BLaER1 treated with 17β-estradiol and CSF1 and Interleukin-3, amounts not matched to agents 10 nM and 100 nM (cell line): ENCODE measurements around the gene CYP3A7.
"Not testable (repeated sequence)": the region's sequence is repeated elsewhere in the genome, so short reads cannot be mapped to it uniquely, and the experiment has no call there.

Experiments
- H3K27ac ChIP-seq, 11 experiments: shearing (Covaris generic); formaldehyde crosslinking; 2 replicates each; pipeline ENCODE4 v1.8.1; 2022
- H3K27me3 ChIP-seq, 11 experiments: shearing (Covaris generic); formaldehyde crosslinking; 2 replicates each; pipeline ENCODE4 v1.8.1; 2022
- H3K36me3 ChIP-seq, 11 experiments: shearing (Covaris generic); formaldehyde crosslinking; 2 replicates each; pipeline ENCODE4 v1.8.1; 2022
- H3K4me1 ChIP-seq, 10 experiments: shearing (Covaris generic); formaldehyde crosslinking; 2 replicates each; pipeline ENCODE4 v1.8.1; 2022
- H3K4me2 ChIP-seq, 11 experiments: shearing (Covaris generic); formaldehyde crosslinking; 2 replicates each; pipeline ENCODE4 v1.8.1; 2022
- H3K4me3 ChIP-seq, 10 experiments: shearing (Covaris generic); formaldehyde crosslinking; 2 replicates each; pipeline ENCODE4 v1.8.1; 2022
- H3K9ac ChIP-seq, 11 experiments: shearing (Covaris generic); formaldehyde crosslinking; 2 replicates each; pipeline ENCODE4 v1.8.1; 2022
- H3K9me3 ChIP-seq, 11 experiments: shearing (Covaris generic); formaldehyde crosslinking; replicated peaks in 1 of 11; 2 replicates each; pipeline ENCODE4 v1.8.1; 2022
- H4K20me1 ChIP-seq, 11 experiments: shearing (Covaris generic); formaldehyde crosslinking; 2 replicates each; pipeline ENCODE4 v1.8.1; 2022
- Cebpa-rat ChIP-seq, 11 experiments: shearing (Covaris generic); IDR thresholded peaks; 2 replicates each; pipeline ENCODE4 v1.8.1; 2022

CYP3A7 gene

DNA sequence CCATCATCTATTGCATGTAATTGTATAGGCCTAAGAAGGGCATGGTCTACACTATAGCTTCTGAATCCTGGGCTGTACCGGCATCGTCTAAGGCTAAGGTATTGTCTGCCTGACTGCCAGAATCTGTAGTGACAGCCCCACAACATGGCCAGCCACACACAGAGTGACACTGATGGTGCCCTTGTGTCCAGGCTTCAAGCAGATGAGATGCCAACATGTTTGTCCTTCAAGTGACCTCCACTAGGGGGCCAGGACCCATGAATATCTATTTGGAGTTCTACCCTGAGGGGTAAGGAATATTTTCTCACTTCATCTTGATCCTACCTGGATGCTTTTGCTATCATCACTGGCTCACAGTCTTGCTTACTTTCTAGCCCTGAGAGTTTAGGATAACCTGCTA is 1.5 kb downstream of the CYP3A7 start:
- Histone ChIP-seq H3K9ac (no peak overlapping the region), H3K4me3 (no peak overlapping the region), H3K27me3 (no peaks in the 10 kb centered on the region), H3K9me3 (no peaks in the 10 kb centered on the region), H3K4me1 (peaks cover 0 to 8% (median 0%) of the 10 kb centered on the region in 10 experiments; a peak in 1 of 20 replicates), H4K20me1 (no peaks in the 10 kb centered on the region), H3K27ac (no peak overlapping the region), H3K36me3 (no peaks in the 10 kb centered on the region), H3K4me2 (no peak overlapping the region)
- no peak for TF ChIP-seq Cebpa-rat (IDR thresholded peaks at IDR 0.05)

DNA sequence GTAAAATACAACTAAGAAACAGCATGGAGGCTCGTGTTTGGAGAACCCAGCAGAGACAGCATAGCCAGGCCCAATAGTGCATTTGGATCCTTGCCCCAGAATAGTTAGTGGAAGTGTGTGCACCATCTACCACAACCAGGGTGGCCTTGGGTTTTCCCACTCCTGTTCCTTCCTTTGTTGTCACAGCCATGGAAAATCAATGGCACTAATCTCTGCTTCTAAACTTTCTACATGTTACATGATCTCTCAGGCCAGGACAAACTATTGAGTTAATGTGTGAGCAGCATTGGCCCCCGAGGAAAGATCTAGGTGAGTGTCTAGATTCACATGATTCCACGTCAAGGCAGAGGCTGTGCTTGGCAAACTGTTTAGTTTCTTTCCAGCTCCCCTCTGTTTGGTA is 2.0 kb downstream of the CYP3A7 start:
- Histone ChIP-seq H3K4me1 (peaks cover 0 to 6% (median 0%) of the 10 kb centered on the region in 10 experiments; a peak in 1 of 20 replicates), H3K4me3 (no peak overlapping the region), H3K27ac (no peak overlapping the region), H3K9me3 (no peaks in the 10 kb centered on the region), H3K4me2 (no peak overlapping the region), H3K9ac (no peak overlapping the region), H3K36me3 (no peaks in the 10 kb centered on the region), H3K27me3 (no peaks in the 10 kb centered on the region), H4K20me1 (no peaks in the 10 kb centered on the region)
- TF ChIP-seq Cebpa-rat (IDR thresholded peaks at IDR 0.05), result no peak

- Histone ChIP-seq H3K27me3 (no peaks in the 10 kb centered on the region), H3K4me3 (no peak overlapping the region), H3K9me3 (no peaks in the 10 kb centered on the region), H3K36me3 (no peaks in the 10 kb centered on the region), H3K4me2 (no peak overlapping the region), H3K27ac (no peak overlapping the region), H3K9ac (no peak overlapping the region), H4K20me1 (no peaks in the 10 kb centered on the region), H3K4me1 (no peaks in the 10 kb centered on the region)
- no peak for TF ChIP-seq Cebpa-rat (IDR thresholded peaks at IDR 0.05)
These were observed 3.2 kb downstream of the CYP3A7 start for GRCh38 chr7:99731638-99732374.

DNA sequence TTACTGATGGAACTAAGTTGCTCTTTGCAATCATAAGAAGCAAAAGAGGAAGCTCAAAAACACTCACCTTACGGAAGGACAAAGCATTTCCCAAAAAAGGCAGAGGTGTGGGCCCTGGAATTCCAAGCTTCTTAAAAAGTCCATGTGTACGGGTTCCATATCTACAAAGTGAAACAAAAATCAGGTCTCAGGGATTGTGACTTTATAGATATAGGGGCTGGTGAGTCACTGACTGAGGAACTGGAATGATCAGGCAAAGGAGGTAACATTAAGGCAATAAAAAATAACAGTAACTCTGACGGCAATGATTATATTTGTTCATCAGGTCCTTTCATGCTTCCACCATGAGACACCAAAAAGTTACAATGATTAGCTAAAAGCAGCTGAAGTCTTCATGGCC is 4.0 kb downstream of the CYP3A7 start:
- Histone ChIP-seq H4K20me1 (no peaks in the 10 kb centered on the region), H3K9ac (no peak overlapping the region), H3K4me2 (no peak overlapping the region), H3K27ac (no peak overlapping the region), H3K9me3 (no peaks in the 10 kb centered on the region), H3K4me3 (no peak overlapping the region), H3K4me1 (no peaks in the 10 kb centered on the region), H3K36me3 (no peaks in the 10 kb centered on the region), H3K27me3 (no peaks in the 10 kb centered on the region)
- TF ChIP-seq Cebpa-rat (IDR thresholded peaks at IDR 0.05), result no peak

GRCh38 chr7:99730238-99730810 is 4.7 kb downstream of the CYP3A7 start:
- Histone ChIP-seq H3K36me3 (no peaks in the 10 kb centered on the region), H3K4me1 (no peaks in the 10 kb centered on the region), H3K4me2 (no peak overlapping the region), H3K9me3 (no peaks in the 10 kb centered on the region), H3K9ac (no peak overlapping the region), H3K4me3 (no peak overlapping the region), H4K20me1 (no peaks in the 10 kb centered on the region), H3K27me3 (no peaks in the 10 kb centered on the region), H3K27ac (no peak overlapping the region)
- no peak for TF ChIP-seq Cebpa-rat (IDR thresholded peaks at IDR 0.05)

DNA sequence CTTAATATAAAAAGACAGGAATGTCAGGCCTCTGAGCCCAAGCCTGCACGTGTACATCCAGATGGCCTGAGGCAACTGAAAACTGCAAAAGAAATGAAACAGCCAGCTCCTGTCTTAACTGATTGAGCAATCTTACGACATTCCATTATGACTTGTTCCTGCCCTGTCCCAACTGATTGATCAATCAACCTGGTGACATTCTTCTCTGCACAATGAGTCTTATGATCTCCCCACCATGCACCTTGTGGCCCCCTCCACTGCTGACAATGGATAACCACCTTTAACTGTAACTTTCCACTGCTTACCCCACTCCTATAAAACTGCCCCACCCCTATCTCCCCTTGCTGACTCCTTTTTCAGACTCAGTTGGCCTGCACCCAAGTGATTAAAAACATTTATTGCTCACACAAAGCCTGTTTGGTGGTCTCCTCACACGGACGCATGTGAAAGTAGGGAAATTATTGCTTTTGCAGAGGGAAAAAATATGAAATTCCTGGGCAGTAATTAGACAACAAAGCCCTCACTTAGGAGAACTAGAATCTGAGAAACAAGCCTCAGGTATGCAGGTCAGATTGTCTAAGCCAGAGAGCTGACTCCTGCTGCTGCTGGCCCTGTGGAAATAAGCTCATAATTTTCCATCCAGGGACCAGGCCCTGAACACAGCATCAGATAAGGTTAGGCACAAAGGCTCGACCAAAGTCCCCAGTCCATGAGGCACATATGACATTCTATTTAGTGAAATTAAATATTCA is 5.3 kb downstream of the CYP3A7 start:
- peak in 1 of 11 experiments; percentile 51; a peak in 2 of 22 replicates for TF ChIP-seq Cebpa-rat (IDR thresholded peaks at IDR 0.05)
- Histone ChIP-seq H3K27ac (no peak overlapping the region), H3K4me2 (no peak overlapping the region), H3K9me3 (no peaks in the 10 kb centered on the region), H3K9ac (no peak overlapping the region), H3K4me3 (no peak overlapping the region), H3K4me1 (no peaks in the 10 kb centered on the region), H3K27me3 (no peaks in the 10 kb centered on the region), H4K20me1 (no peaks in the 10 kb centered on the region), H3K36me3 (no peaks in the 10 kb centered on the region)

GRCh38 chr7:99728615-99729014 is 6.4 kb downstream of the CYP3A7 start:
- no peaks in the 10 kb centered on the region for H3K36me3 ChIP-seq
- no peak for TF ChIP-seq Cebpa-rat (IDR thresholded peaks at IDR 0.05)
- no peaks in the 10 kb centered on the region for H3K9me3 ChIP-seq
- no peaks in the 10 kb centered on the region for H3K4me1 ChIP-seq
- H4K20me1 ChIP-seq, result no peaks in the 10 kb centered on the region
- no peak overlapping the region for H3K4me3 ChIP-seq
- no peak overlapping the region for H3K9ac ChIP-seq
- H3K4me2 ChIP-seq, result no peak overlapping the region
- no peak overlapping the region for H3K27ac ChIP-seq
- no peaks in the 10 kb centered on the region for H3K27me3 ChIP-seq

DNA sequence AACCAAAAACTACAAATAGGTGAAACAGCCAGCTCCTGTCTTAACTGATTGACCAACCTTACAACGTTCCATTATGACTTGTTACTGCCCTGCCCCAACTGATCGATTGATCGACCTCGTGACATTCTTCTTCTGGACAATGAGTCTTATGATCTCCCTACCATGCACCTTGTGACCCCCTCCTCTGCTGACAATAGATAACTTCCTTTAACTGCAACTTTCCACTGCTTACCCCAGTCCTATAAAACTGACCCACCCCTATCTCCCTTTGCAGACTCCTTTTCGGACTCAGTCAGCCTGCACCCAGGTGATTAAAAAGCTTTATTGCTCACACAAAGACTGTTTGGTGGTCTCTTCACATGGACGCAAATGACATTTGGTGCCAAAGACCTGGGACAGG is 11.8 kb downstream of the CYP3A7 start:
- not testable (repeated sequence) for H3K36me3 ChIP-seq, H3K27me3 ChIP-seq, H3K9ac ChIP-seq, H3K4me2 ChIP-seq, H3K27ac ChIP-seq, H3K4me3 ChIP-seq, H3K9me3 ChIP-seq, H4K20me1 ChIP-seq, H3K4me1 ChIP-seq

GRCh38 chr7:99720800-99721595 is 14.0 kb downstream of the CYP3A7 start:
- Histone ChIP-seq H3K36me3 (no peaks in the 10 kb centered on the region), H3K4me1 (no peaks in the 10 kb centered on the region), H3K27me3 (no peaks in the 10 kb centered on the region), H3K9me3 (peaks cover 0 to 6% (median 0%) of the 10 kb centered on the region in 11 experiments; a peak in 1 of 22 replicates), H3K4me3 (no peak overlapping the region), H3K9ac (no peak overlapping the region), H4K20me1 (no peaks in the 10 kb centered on the region), H3K4me2 (no peak overlapping the region), H3K27ac (no peak overlapping the region)
- no peak for TF ChIP-seq Cebpa-rat (IDR thresholded peaks at IDR 0.05)
